GM12878 (cell line): Measurements from ENCODE around the gene TMEM151A. TPM values are rescaled to one million over a fixed set of nuclear protein-coding genes. Genes with fewer than 3 reads are reported as not detected.
"Not testable (repeated sequence)": the region's sequence is repeated elsewhere in the genome, so short reads cannot be mapped to it uniquely, and the experiment has no call there.

Experiments
- ATAC-seq: fragments of 200-7000 bp; cut with Tn5 transposase; 3 replicates; pipeline ENCODE4 v1.9.1; 2020; ENCODE audit warnings: mild to moderate bottlenecking, moderate library complexity
- BruUV-seq: library from RNA; stranded (reverse); fragments of 400-500 nt; replicated peaks from 2 replicates; lab custom pipeline; 2021; lab: Mats Ljungman, UMichigan
- CTCF ChIA-PET: fragments of 300-600 bp; sonication (Branson Sonifier 250); formaldehyde crosslinking; extraction: SDS; loops from one replicate; lab custom pipeline; 2021; ENCODE audit warnings: inconsistent platforms; lab: Yijun Ruan, JAX
- POLR2A ChIA-PET: fragments of 350-600 bp; formaldehyde crosslinking; extraction: SDS; loops from one replicate; lab custom pipeline; 2021; ENCODE audit warnings: inconsistent platforms; lab: Charles Lee
- RAD21 ChIA-PET: fragments of 300-600 bp; sonication (Branson Sonifier 250); formaldehyde crosslinking; loops from one replicate; lab custom pipeline; 2023; ENCODE audit warnings: antibody characterized with exemption; ENCODE audit not compliant: unreplicated experiment; lab: Charles Lee
- SMC1A ChIA-PET: fragments of 300-600 bp; sonication (Branson Sonifier 250); formaldehyde crosslinking; loops from one replicate; lab custom pipeline; 2023; ENCODE audit not compliant: unreplicated experiment, uncharacterized antibody; lab: Charles Lee
- DNase-seq: peaks from one replicate; pipeline ENCODE4 v3.0.0-alpha.2; 2011; ENCODE audit warnings: low read depth, low spot score
- FAIRE-seq: peaks from 3 replicates; lab custom pipeline; 2011; peaks lifted over from hg19 to GRCh38; lab: Jason Lieb, UNC
- H2AFZ ChIP-seq: 2 replicates; pipeline ENCODE4 v1.6.0; 2011; ENCODE audit warnings: low read depth, low read length, control low read depth; ENCODE audit not compliant: control insufficient read depth
- H3K27ac ChIP-seq: 2 replicates; pipeline ENCODE4 v1.5.1; 2011; ENCODE audit warnings: control low read depth; ENCODE audit not compliant: control insufficient read depth, insufficient read depth
- H3K27me3 ChIP-seq, 2 experiments: replicated peaks in 1 of 2; 2 replicates each; pipeline versions ENCODE4 v1.6.0 to v1.6.1; 2011; ENCODE audit warnings: low read length in 1 of 2; ENCODE audit not compliant: control insufficient read depth in 2 of 2, insufficient read depth in 2 of 2
- H3K36me3 ChIP-seq, 2 experiments: 2 replicates each; pipeline ENCODE4 v1.5.1; 2011; ENCODE audit warnings: low read length in 1 of 2; ENCODE audit not compliant: control insufficient read depth in 2 of 2, insufficient read depth in 2 of 2
- H3K4me1 ChIP-seq: 2 replicates; pipeline ENCODE4 v1.6.1; 2011; ENCODE audit warnings: mild to moderate bottlenecking, low read length, moderate library complexity, mixed read lengths; ENCODE audit not compliant: control insufficient read depth, insufficient read depth
- H3K4me2 ChIP-seq: 2 replicates; pipeline ENCODE4 v1.6.0; 2011; ENCODE audit warnings: control low read depth; ENCODE audit not compliant: control insufficient read depth, insufficient read depth
- H3K4me3 ChIP-seq: fragments of 200-600 bp; sonication (generic); 2 replicates; pipeline ENCODE4 v1.5.1; 2016
- H3K79me2 ChIP-seq: 2 replicates; pipeline ENCODE4 v1.6.0; 2011; ENCODE audit warnings: low read length; ENCODE audit not compliant: control insufficient read depth, insufficient read depth
- H3K9ac ChIP-seq: 2 replicates; pipeline ENCODE4 v1.8.0; 2011; ENCODE audit warnings: low read length, control low read depth, mixed read lengths; ENCODE audit not compliant: control insufficient read depth, insufficient read depth
- H3K9me3 ChIP-seq: replicated peaks from 3 replicates; pipeline ENCODE4 v1.5.1; 2011; ENCODE audit warnings: mild to moderate bottlenecking, low read length; ENCODE audit not compliant: control insufficient read depth, insufficient read depth
- H4K20me1 ChIP-seq: 2 replicates; pipeline ENCODE4 v1.6.0; 2011; ENCODE audit not compliant: control insufficient read depth, insufficient read depth
- IKZF2 ChIP-seq, 2 experiments: fragments of 450-650 bp; IDR thresholded peaks; 2 replicates each; pipeline ENCODE4 v1.6.1; 2017; ENCODE audit warnings: mild to moderate bottlenecking in 2 of 2, moderate library complexity in 2 of 2
- POLR2A ChIP-seq: IDR thresholded peaks from 2 replicates; pipeline ENCODE4 v1.6.1; 2011; ENCODE audit warnings: low read depth, mild to moderate bottlenecking, low read length
- WGBS: methylation state at CpG from one replicate; pipeline ENCODE4 v1.1.6; 2016; ENCODE audit warnings: low lambda C conversion rate; ENCODE audit not compliant: insufficient replicate concordance, insufficient coverage; ENCODE audit errors: missing lambda C conversion rate; 5-methylcytosine and 5-hydroxymethylcytosine counted together
- in situ Hi-C: fragments of 300-500 bp; cut with MboI; formaldehyde crosslinking; loops from 9 replicates; pipeline ENCODE4 v1.14.3; 2018; ENCODE audit warnings: mixed read lengths
- intact Hi-C: fragments of 100-400 bp; cut with micrococcal nuclease; formaldehyde crosslinking; loops from one replicate; pipeline ENCODE4 v1.14.2; 2022; ENCODE audit not compliant: unreplicated experiment
- polyA plus RNA-seq, 11 experiments: library from polyadenylated mRNA; depleted of rRNA in 4 of 11; unstranded in 6 of 11; stranded (reverse) in 5 of 11; fragments of >200 nt; fragmentation: Nextera tagmentation in 4 of 11; fragmentation: Illumina TruSeq in 1 of 11; extraction: Ambion mirVana in 4 of 11; extraction: Trizol in 1 of 11; gene quantifications; 1 replicate in 1 of 11; 2 replicates in 10 of 11; pipeline versions ENCODE4 v1.2.1 to v1.2.3, GENCODE V29; 2011 to 2016; ENCODE audit warnings: inconsistent platforms in 2 of 11, missing spikeins in 2 of 11, low read depth in 1 of 11
- total RNA-seq, 4 experiments: library from RNA; depleted of rRNA in 3 of 4; stranded (reverse); fragments of >200 nt in 3 of 4; fragmentation: Illumina TruSeq in 1 of 4; extraction: Trizol in 1 of 4; gene quantifications; 2 replicates each; pipeline versions ENCODE4 v1.2.1 to v1.2.3, GENCODE V29; 2013 to 2021

The TMEM151A gene
- total and polyA plus RNA-seq, 10 of the 15 experiments (the other 5 are each of a cell fraction or from before 2014, with no cell fraction given) = not detected

GRCh38 chr11:66251809-66252208, 39.9 kb upstream of the TMEM151A start:
- no peak for ATAC-seq
- intact Hi-C loops = no loop called here
- Histone ChIP-seq H3K27ac (no peak overlapping the region), H3K79me2 (no peaks in the 10 kb centered on the region), H4K20me1 (no peaks in the 10 kb centered on the region), H3K4me1 (no peaks in the 10 kb centered on the region), H3K9ac (no peak overlapping the region), H3K9me3 (no peaks in the 10 kb centered on the region), H2AFZ (no peak overlapping the region), H3K4me2 (no peak overlapping the region), H3K4me3 (no peak overlapping the region), H3K27me3 (no peaks in the 10 kb centered on the region), H3K36me3 (peaks cover 0 to 13% of the 10 kb centered on the region in 2 experiments; a peak in 2 of 4 replicates)
- CTCF ChIA-PET = no interaction called here
- no peak for FAIRE-seq
- DNase-seq = no peak
- in situ Hi-C loops = no loop called here
- TF ChIP-seq POLR2A (0 out of 2 replicates have a peak, but pooled peaks have one; percentile 21), IKZF2 (IDR thresholded peaks at IDR 0.05) (no peak)
- 86% methylated on average over 7 of the region's 7 CpGs for WGBS
- POLR2A ChIA-PET = interaction anchor here (1.1 kb wide), 1 partner anchor 14 kb away, joined by 3 read pairs; no protein-coding TSS in a partner anchor
- BruUV-seq = no TSS peak
- SMC1A ChIA-PET = no interaction called here
- RAD21 ChIA-PET = no interaction called here

GRCh38 chr11:66253081-66253480, 38.6 kb upstream of the TMEM151A start:
- FAIRE-seq, ATAC-seq, H3K4me3 ChIP-seq, in situ Hi-C loops, DNase-seq, BruUV-seq, H3K79me2 ChIP-seq, intact Hi-C loops, H3K9ac ChIP-seq, H3K27ac ChIP-seq, H2AFZ ChIP-seq, H3K4me1 ChIP-seq, H4K20me1 ChIP-seq, RAD21 ChIA-PET, H3K27me3 ChIP-seq, H3K9me3 ChIP-seq, H3K4me2 ChIP-seq: not testable (repeated sequence)
- 95% methylated on average over 6 of the region's 6 CpGs for WGBS
- POLR2A ChIA-PET = interaction anchor here (0.6 kb wide), 3 partner anchors 14 to 916 kb away, joined by 4 read pairs; no protein-coding TSS in a partner anchor
- CTCF ChIA-PET = interaction anchor here (1.4 to 1.6 kb wide), 2 partner anchors 15 to 31 kb away, joined by 3 read pairs; no protein-coding TSS in a partner anchor
- SMC1A ChIA-PET = interaction anchor here (1.5 kb wide), 1 partner anchor 15 kb away, joined by 4 read pairs; no protein-coding TSS in a partner anchor
- H3K36me3 ChIP-seq = peaks cover 0 to 13% of the 10 kb centered on the region in 2 experiments; a peak in 2 of 4 replicates
